CD8-positive, alpha-beta memory T cell (primary cell): Measurements from ENCODE around the gene ADORA3. TPM values are rescaled to one million over a fixed set of nuclear protein-coding genes. Genes with fewer than 3 reads are reported as not detected.

ENCODE experiments used
- CTCF ChIA-PET: fragments of 350-600 bp; sonication (Branson Sonifier 250); formaldehyde crosslinking; loops from one replicate; lab custom pipeline; 2021; ENCODE audit warnings: antibody characterized with exemption; lab: Charles Lee
- POLR2A ChIA-PET: fragments of 350-600 bp; sonication (Branson Sonifier 250); formaldehyde crosslinking; loops from one replicate; lab custom pipeline; 2021; ENCODE audit warnings: antibody characterized with exemption; lab: Charles Lee
- DNase-seq, 5 donors: peaks; one replicate each; pipeline versions ENCODE4 v3.0.0 to v3.0.0-alpha.2; 2020 to 2022; ENCODE audit warnings: mixed read lengths in 1 of 5
- H3K27ac ChIP-seq: one replicate; pipeline ENCODE4 v1.7.0; 2013; ENCODE audit warnings: low read depth, mild to moderate bottlenecking, low read length, moderate library complexity
- H3K27me3 ChIP-seq: 2 replicates; pipeline ENCODE4 v1.7.0; 2013; ENCODE audit warnings: low read length, mild to moderate bottlenecking; ENCODE audit not compliant: insufficient read depth, poor library complexity, severe bottlenecking
- H3K36me3 ChIP-seq: 2 replicates; pipeline ENCODE4 v1.7.0; 2013; ENCODE audit warnings: mild to moderate bottlenecking, low read length, moderate library complexity; ENCODE audit not compliant: insufficient read depth
- H3K4me1 ChIP-seq: 2 replicates; pipeline ENCODE4 v1.7.0; 2013; ENCODE audit warnings: mild to moderate bottlenecking, low read length, moderate library complexity; ENCODE audit not compliant: insufficient read depth
- H3K4me3 ChIP-seq: 2 replicates; pipeline ENCODE4 v1.7.0; 2013; ENCODE audit warnings: mild to moderate bottlenecking, low read length
- H3K9me3 ChIP-seq: 2 replicates; pipeline ENCODE4 v1.7.0; 2013; ENCODE audit warnings: mild to moderate bottlenecking, low read length
- H3K27ac Mint-ChIP-seq, 8 donors: one replicate each; pipeline ENCODE4 v1.8.0; 2020 to 2021; ENCODE audit warnings: mixed read lengths in 8 of 8, mild to moderate bottlenecking in 6 of 8, inconsistent platforms in 3 of 8, moderate library complexity in 3 of 8
- H3K27me3 Mint-ChIP-seq, 2 donors: one replicate each; pipeline ENCODE4 v1.8.0; 2020 to 2021; ENCODE audit warnings: mixed read lengths in 2 of 2, mild to moderate bottlenecking in 1 of 2, moderate library complexity in 1 of 2
- H3K36me3 Mint-ChIP-seq, 3 donors: one replicate each; pipeline ENCODE4 v1.8.0; 2020 to 2021; ENCODE audit warnings: mixed read lengths in 3 of 3, inconsistent platforms in 1 of 3, mild to moderate bottlenecking in 1 of 3
- H3K4me1 Mint-ChIP-seq, 3 donors: one replicate each; pipeline ENCODE4 v1.8.0; 2020 to 2021; ENCODE audit warnings: mixed read lengths in 3 of 3, inconsistent platforms in 1 of 3, mild to moderate bottlenecking in 1 of 3
- H3K4me3 Mint-ChIP-seq, 7 donors: one replicate each; pipeline ENCODE4 v1.8.0; 2020 to 2021; ENCODE audit warnings: mixed read lengths in 7 of 7, mild to moderate bottlenecking in 6 of 7, moderate library complexity in 4 of 7, inconsistent platforms in 2 of 7
- H3K9me3 Mint-ChIP-seq, 5 donors: one replicate each; pipeline ENCODE4 v1.8.0; 2020 to 2022; ENCODE audit warnings: mixed read lengths in 5 of 5, mild to moderate bottlenecking in 3 of 5, moderate library complexity in 2 of 5, inconsistent platforms in 1 of 5
- polyA plus RNA-seq: library from polyadenylated mRNA; unstranded; fragments of 300-500 nt; fragmentation: Illumina TruSeq; gene quantifications from one replicate; pipeline ENCODE4 v1.2.3, GENCODE V29; 2021
- total RNA-seq, 2 experiments: library from RNA; stranded (reverse); gene quantifications; one replicate each; pipeline ENCODE4 v1.2.3, GENCODE V29; 2021

ADORA3 gene
- total and polyA plus RNA-seq, 3 experiments from 2014 or later, result 0.39 to 0.51 TPM; not detected in 1

- Histone ChIP-seq H3K9me3 (no peaks in the 10 kb centered on the region), H3K36me3 (no peaks in the 10 kb centered on the region), H3K4me1 (peaks cover 71% of the 10 kb centered on the region), H3K27ac (no peak overlapping the region), H3K27me3 (no peaks in the 10 kb centered on the region), H3K4me3 (no peak overlapping the region)
- POLR2A ChIA-PET, result no interaction called here
- Mint-ChIP-seq H3K27ac (peak overlapping the region in 1 of 8 donors; percentile 86), H3K36me3 (no peaks in the 10 kb centered on the region), H3K27me3 (no peaks in the 10 kb centered on the region), H3K4me1 (peaks cover 27 to 44% (median 34%) of the 10 kb centered on the region in 3 donors), H3K9me3 (no peaks in the 10 kb centered on the region), H3K4me3 (peak overlapping the region in 1 of 7 donors; percentile 20)
- CTCF ChIA-PET, result no interaction called here
- no peak for DNase-seq
Measured at GRCh38 chr1:111513410-111514020, 10.1 kb upstream of the ADORA3 start.

DNA sequence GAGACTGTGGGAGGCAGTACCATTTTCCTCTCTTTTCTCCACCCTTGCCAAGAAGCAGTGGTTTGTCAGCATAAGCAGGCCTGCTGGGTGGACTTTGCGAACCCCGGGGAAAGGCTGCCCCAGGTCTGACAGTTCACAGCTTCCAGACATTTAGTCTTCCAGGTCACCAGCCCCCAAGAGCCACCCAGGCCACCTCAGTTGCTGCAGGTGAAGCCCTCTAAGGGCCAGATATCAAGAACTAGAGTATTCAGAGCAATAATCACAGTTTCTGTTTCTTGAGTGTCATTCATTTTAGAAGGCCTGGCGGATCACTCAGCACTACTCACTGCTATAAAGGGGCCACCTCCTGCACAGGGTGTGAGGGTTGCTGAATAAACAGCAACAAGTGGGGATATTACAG, 9.5 kb upstream of the ADORA3 start:
- H3K4me3 ChIP-seq, result no peak overlapping the region

DNA sequence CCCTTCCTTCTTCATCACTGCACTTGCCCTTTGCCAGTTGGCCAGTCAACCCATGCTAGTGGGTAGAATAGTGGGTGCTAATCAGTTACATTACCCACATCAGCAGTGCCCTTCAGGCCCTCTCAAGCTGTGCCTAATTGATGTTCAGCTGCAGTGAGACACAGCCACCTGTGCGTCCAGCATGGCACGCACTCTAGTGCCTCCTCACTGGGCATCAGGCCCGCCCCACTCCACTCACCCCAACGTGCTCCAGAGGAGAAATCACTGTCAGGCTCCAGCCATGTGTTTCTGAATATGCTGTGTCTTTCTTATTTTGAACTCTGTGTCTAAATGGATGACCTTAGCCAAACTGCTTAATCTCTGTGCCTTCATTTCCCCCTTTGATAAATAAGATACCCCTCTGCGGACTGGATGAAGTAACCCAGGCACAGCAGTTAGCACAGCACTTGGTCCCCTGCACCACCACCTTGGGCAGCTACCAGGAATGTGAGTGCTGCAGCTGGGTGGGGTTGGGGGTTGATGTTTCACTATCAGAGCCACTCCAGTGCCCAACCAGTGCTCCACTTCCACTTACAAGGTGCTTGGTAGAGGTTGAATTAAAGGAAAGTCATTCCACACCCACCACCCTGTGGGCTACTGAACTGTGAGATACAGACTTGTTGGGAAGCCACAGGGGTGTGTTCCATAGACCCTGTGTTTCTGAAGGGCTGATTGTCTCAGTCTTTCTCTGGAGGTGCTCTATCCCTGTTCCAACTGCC, 8.9 kb upstream of the ADORA3 start:
- no peak for DNase-seq
- Mint-ChIP-seq H3K4me3 (peak overlapping the region in 4 of 7 donors; percentile 26 to 39 (median 30)), H3K4me1 (peaks cover 28 to 44% (median 38%) of the 10 kb centered on the region in 3 donors), H3K27ac (peak overlapping the region in 5 of 8 donors; percentile 29 to 89 (median 52)), H3K27me3 (no peaks in the 10 kb centered on the region), H3K36me3 (no peaks in the 10 kb centered on the region), H3K9me3 (no peaks in the 10 kb centered on the region)
- Histone ChIP-seq H3K27me3 (no peaks in the 10 kb centered on the region), H3K27ac (no peak overlapping the region), H3K4me3 (no peak overlapping the region), H3K4me1 (peaks cover 70% of the 10 kb centered on the region), H3K9me3 (no peaks in the 10 kb centered on the region), H3K36me3 (no peaks in the 10 kb centered on the region)
- ChIA-PET POLR2A (no interaction called here), CTCF (interaction anchor here (0.7 to 1.9 kb wide), 4 partner anchors 10 to 235 kb away, joined by 3 to 6 read pairs (median 4); no protein-coding TSS in a partner anchor)

More for the DNA sequence above, 9.5 kb upstream of the ADORA3 start:
- no peaks in the 10 kb centered on the region for H3K27me3 ChIP-seq
- DNase-seq, result no peak
- peaks cover 70% of the 10 kb centered on the region for H3K4me1 ChIP-seq
- ChIA-PET POLR2A (no interaction called here), CTCF (interaction anchor here (1.9 kb wide), 1 partner anchor 234 kb away, joined by 4 read pairs; no protein-coding TSS in a partner anchor)
- Mint-ChIP-seq H3K4me3 (no peak overlapping the region), H3K27me3 (no peaks in the 10 kb centered on the region), H3K36me3 (no peaks in the 10 kb centered on the region), H3K4me1 (peaks cover 28 to 44% (median 39%) of the 10 kb centered on the region in 3 donors), H3K27ac (no peak overlapping the region), H3K9me3 (no peaks in the 10 kb centered on the region)
- H3K27ac ChIP-seq, result no peak overlapping the region
- H3K9me3 ChIP-seq, result no peaks in the 10 kb centered on the region
- no peaks in the 10 kb centered on the region for H3K36me3 ChIP-seq

DNA sequence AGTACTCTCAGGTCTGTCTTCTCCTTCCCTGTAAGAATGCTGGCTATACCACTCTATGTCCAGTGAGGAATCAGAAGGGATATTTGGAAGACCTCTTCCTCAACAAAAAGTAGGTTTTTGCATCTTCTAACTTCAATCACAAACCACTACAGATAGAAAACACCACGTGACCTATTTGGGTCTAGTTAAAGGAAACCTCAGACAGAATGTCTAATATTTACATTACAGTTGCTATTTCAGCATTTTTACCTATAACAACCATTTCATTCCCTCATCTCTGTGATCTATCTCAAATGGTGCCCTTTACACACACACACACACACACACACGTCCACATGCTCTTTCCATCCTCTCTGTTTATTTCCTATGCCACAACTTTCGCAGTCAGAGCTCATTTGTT, 7.9 kb upstream of the ADORA3 start:
- POLR2A ChIA-PET, result no interaction called here
- H3K27ac ChIP-seq, result no peak overlapping the region
- no peaks in the 10 kb centered on the region for H3K36me3 ChIP-seq
- Mint-ChIP-seq H3K27me3 (no peaks in the 10 kb centered on the region), H3K9me3 (no peaks in the 10 kb centered on the region), H3K4me3 (no peak overlapping the region), H3K27ac (no peak overlapping the region), H3K36me3 (no peaks in the 10 kb centered on the region), H3K4me1 (peaks cover 25 to 42% (median 35%) of the 10 kb centered on the region in 3 donors)
- CTCF ChIA-PET, result interaction anchor here (0.7 to 1.9 kb wide), 4 partner anchors 11 to 236 kb away, joined by 3 to 6 read pairs (median 4); no protein-coding TSS in a partner anchor
- H3K27me3 ChIP-seq, result no peaks in the 10 kb centered on the region
- peak in 1 of 5 donors; percentile 25 for DNase-seq
- H3K4me1 ChIP-seq, result peaks cover 68% of the 10 kb centered on the region
- H3K9me3 ChIP-seq, result no peaks in the 10 kb centered on the region
- no peak overlapping the region for H3K4me3 ChIP-seq

- no peak overlapping the region for H3K4me3 Mint-ChIP-seq
- ChIA-PET CTCF (interaction anchor here (1.2 to 4.7 kb wide), 7 partner anchors 12 to 259 kb away, joined by 3 to 51 read pairs (median 22); partner anchors contain the start of genes ATP5PB, RAP1A and WDR77), POLR2A (interaction anchor here (1.7 kb wide), 1 partner anchor 245 kb away, joined by 4 read pairs; no protein-coding TSS in a partner anchor)
- Histone ChIP-seq H3K36me3 (no peaks in the 10 kb centered on the region), H3K4me3 (no peak overlapping the region), H3K27me3 (no peaks in the 10 kb centered on the region), H3K9me3 (no peaks in the 10 kb centered on the region), H3K27ac (no peak overlapping the region), H3K4me1 (peaks cover 74% of the 10 kb centered on the region)
- H3K27me3 Mint-ChIP-seq, result no peaks in the 10 kb centered on the region
- no peaks in the 10 kb centered on the region for H3K9me3 Mint-ChIP-seq
- no peaks in the 10 kb centered on the region for H3K36me3 Mint-ChIP-seq
- H3K4me1 Mint-ChIP-seq, result peaks cover 33 to 46% (median 44%) of the 10 kb centered on the region in 3 donors
- H3K27ac Mint-ChIP-seq, result peak overlapping the region in 2 of 8 donors; percentile 55 to 74
- DNase-seq, result no peak
Measured at GRCh38 chr1:111509997-111510375, 6.6 kb upstream of the ADORA3 start.

- peak overlapping the region; percentile 74 to 99 (median 96) for H3K27ac Mint-ChIP-seq
- H3K4me3 Mint-ChIP-seq, result peak overlapping the region; percentile 22 to 88 (median 83)
- Histone ChIP-seq H3K36me3 (no peaks in the 10 kb centered on the region), H3K4me1 (peaks cover 88% of the 10 kb centered on the region), H3K27ac (peak overlapping the region; percentile 87), H3K4me3 (peak overlapping the region; percentile 68), H3K27me3 (no peaks in the 10 kb centered on the region), H3K9me3 (no peaks in the 10 kb centered on the region)
- POLR2A ChIA-PET, result interaction anchor here (0.5 to 2.0 kb wide), 20 partner anchors 9 to 248 kb away, joined by 3 to 9 read pairs (median 3); partner anchors contain the start of genes ATP5PB and WDR77
- peaks cover 57 to 61% (median 60%) of the 10 kb centered on the region in 3 donors for H3K4me1 Mint-ChIP-seq
- CTCF ChIA-PET, result interaction anchor here (0.6 to 4.7 kb wide), 71 partner anchors 10 to 316 kb away, joined by 3 to 51 read pairs (median 7); partner anchors contain the start of genes ATP5PB, INKA2, RAP1A and WDR77
- DNase-seq, result peak; percentile 43 to 72 (median 52)
- H3K9me3 Mint-ChIP-seq, result no peaks in the 10 kb centered on the region
- no peaks in the 10 kb centered on the region for H3K36me3 Mint-ChIP-seq
- no peaks in the 10 kb centered on the region for H3K27me3 Mint-ChIP-seq
Measured at GRCh38 chr1:111507411-111508201, 4.2 kb upstream of the ADORA3 start.

- no peak overlapping the region for H3K4me3 ChIP-seq
Measured at GRCh38 chr1:111506561-111506960, 3.1 kb upstream of the ADORA3 start.

More at GRCh38 chr1:111506561-111506960, 3.1 kb upstream of the ADORA3 start:
- Histone ChIP-seq H3K9me3 (no peaks in the 10 kb centered on the region), H3K4me1 (peaks cover 79% of the 10 kb centered on the region), H3K36me3 (no peaks in the 10 kb centered on the region), H3K27ac (no peak overlapping the region), H3K27me3 (no peaks in the 10 kb centered on the region)
- Mint-ChIP-seq H3K4me3 (no peak overlapping the region), H3K27me3 (no peaks in the 10 kb centered on the region), H3K4me1 (peaks cover 62% of the 10 kb centered on the region in 3 donors), H3K9me3 (no peaks in the 10 kb centered on the region), H3K36me3 (no peaks in the 10 kb centered on the region), H3K27ac (peak overlapping the region; percentile 47 to 91 (median 72))
- CTCF ChIA-PET, result interaction anchor here (1.5 to 4.7 kb wide), 15 partner anchors 11 to 259 kb away, joined by 8 to 51 read pairs (median 13); partner anchors contain the start of genes ATP5PB, INKA2 and WDR77
- POLR2A ChIA-PET, result interaction anchor here (1.1 to 2.0 kb wide), 5 partner anchors 8 to 192 kb away, joined by 4 to 6 read pairs (median 4); partner anchors contain the start of genes ATP5PB and WDR77
- DNase-seq, result no peak
